Activated T-cell treated with anti-CD3 and anti-CD28 coated beads for 4 hours (primary cell): Measurements from ENCODE around the gene ABHD17A.
A peak's percentile ranks its signal among the peaks of the same experiment; 100 is the strongest.
"Not testable (repeated sequence)": the region's sequence is repeated elsewhere in the genome, so short reads cannot be mapped to it uniquely, and the experiment has no call there.

Experiments
- DNase-seq: peaks from one replicate; pipeline ENCODE4 v3.0.0-alpha.2; 2020

ABHD17A gene

DNA sequence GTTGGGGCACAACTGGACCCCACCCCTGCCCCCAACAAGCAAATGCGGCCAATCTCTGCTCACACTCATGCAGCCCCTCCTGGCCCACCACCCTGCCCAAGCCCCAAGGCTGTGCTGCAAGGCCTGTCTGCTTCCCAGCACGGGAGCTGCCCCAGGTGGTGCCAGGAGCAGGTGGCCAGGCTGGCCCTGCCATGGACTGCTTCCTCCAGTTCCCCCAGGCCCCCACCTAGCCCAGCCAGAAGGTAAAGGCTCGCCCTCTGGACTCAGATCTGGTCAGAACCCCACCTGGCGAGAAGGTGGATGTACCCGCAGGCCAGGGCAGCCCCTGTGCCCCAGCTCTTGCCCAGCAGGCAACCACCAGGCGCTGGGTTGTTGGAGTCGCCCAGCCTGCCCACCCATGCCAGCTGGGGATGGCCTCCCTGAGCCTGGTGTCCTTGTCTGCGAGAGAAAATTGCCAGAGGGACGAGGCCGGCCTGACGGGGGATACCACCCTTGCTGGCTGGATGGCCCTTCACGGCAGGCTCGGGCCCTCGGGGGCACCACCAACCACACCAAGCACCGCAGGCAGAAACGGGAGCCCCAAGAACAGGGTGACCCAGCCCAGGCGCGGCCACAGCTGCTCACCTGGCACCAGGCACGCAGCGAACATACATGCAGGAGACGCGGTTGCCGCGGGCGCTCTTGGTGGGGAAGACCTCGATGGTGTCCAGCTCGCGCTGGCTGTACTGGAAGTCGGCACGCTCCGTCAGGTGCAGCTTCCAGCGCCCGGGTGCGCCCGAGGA lies 4.5 kb downstream of the ABHD17A start:
- no peak for DNase-seq

DNA sequence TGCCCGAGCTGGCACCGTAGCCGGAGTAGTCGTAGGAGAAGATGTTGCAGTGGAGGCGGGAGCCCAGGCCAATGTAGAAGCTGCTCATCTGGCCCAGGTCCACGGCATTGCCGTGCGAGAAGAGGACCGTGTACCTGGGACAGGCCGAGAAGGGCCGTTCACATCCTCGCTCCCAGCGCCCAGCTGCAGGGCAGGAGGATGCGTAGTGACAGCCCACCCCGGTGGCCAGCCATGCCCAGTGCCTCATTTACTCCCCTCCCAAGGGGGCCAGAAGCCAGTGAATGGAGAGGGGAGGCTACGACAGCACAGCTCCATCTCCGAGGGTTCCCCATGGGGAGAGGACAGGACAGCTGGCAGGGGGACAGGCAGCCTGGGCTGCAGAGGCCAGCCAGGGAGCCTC lies 5.3 kb downstream of the ABHD17A start:
- not testable (repeated sequence) for DNase-seq

DNA sequence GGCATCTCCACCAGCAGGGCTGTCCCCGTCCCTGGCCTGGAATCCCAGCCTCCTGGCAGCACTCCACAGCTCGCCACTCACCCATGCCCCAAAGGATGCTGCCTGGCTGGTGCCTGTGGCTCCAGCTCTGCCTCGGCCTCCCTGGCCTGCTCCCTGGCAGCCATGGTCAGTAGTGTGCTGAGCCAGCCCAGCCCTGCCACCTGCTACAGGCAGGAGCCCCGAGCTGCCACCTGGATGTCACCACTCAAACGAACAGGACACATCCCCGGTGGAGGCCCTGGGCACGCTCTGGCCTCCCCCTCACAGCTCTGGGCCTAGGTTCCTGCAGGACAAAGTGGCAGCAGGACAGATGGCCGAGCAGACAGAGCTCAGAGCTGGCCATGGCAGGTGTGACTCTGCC lies 6.7 kb downstream of the ABHD17A start:
- not testable (repeated sequence) for DNase-seq

DNA sequence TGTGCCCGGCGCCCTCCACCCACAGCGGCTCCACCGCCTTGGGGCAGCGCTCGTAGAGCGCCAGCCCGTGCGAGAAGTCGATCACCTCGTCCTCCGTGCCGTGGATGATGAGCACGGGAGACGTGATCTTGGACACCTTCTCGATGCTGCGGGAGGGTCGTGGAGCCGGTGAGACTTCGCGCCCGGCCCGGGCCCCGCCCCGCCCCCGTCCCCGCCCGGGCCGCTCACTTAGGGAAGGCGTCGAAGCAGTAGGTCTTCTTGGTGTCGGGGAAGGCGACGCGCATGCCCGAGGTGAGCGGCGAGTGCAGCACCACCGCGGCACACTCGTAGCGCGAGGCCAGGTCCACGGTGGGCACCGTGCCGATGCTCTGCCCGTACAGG lies 8.0 kb downstream of the ABHD17A start:
- not testable (repeated sequence) for DNase-seq

DNA sequence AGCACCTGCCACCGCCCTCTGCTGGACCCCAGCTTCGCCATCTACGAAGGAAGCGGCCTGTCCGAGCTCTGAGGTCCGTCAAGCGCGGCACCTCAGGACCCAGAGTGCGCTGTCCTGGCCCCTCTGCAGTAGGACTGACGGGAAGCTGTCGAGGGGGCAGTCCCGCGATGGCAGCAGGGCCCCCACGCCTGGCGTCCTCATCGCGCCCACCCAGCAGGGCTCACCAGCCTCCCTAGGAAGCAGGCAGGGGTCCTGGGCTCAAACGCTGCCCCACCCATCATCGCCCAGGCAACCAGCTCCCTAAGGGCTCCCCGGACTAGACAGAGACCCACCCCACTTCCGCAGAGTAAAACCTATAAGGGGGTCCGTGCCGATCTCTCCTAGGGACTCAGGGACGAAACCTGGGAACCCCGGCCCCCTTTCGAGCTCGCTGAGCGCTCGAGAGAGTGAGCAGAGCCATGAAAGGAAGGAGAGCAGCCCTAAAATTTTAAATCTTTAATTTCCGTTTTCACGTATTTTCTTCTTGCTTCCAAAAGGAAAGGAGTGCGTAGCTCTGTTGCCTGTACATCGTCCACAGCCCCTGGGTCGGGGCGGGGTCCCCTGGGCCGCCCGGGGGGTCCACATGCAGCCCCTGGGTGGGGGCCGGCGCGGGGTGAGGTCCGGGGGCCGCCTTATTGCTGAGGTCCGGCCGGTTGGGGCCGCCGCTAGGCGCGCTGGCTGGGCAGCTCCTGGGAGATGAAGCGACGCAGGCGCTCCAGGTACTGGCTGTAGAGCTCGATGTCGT lies 8.6 kb downstream of the ABHD17A start:
- not testable (repeated sequence) for DNase-seq

DNA sequence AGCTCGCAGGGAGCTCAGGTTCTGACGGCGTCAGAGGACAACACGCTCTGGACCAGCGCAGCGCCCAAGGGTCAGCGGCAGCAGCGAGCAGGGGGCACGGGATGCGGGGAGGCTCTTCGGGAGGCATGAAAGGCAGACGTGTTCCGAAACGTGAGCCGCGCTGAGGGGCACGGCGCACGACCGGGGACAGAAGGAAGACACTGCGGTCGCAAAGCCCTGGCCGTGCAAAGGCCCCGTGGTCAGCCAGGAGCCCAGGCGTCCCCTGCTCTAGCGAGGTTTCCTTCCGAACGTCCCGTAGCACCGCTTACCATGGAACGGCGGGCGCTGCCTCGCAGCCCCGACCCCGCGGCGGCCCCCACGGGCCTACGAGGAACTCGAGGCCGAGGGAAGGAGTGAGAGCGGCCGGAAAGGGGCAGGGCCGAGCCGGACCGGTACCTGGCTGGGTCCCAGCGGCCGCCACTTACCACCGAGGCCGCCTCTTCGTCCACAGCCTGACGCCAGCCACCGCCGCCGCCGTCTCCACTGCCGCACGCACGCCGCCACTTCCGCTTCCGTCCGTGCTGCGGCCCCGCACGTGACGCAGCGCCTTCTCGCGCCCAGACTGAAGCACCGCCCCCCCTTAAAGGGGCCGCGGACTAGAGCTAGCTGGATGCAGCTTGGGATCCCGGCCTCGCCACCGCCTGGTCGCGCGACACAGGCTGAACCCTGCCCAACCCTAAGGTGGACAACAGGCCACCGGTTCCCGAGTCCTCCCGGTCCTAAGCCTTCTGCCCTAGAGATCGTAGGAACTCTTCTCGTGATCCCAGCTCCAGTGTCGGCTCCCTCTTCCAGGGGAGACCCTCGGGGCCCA lies 9.4 kb downstream of the ABHD17A start:
- peak; percentile 76 for DNase-seq

GRCh38 chr19:1875265-1875645 lies 10.0 kb downstream of the ABHD17A start:
- DNase-seq, result not testable (repeated sequence)

GRCh38 chr19:1874554-1875185 lies 10.6 kb downstream of the ABHD17A start:
- DNase-seq, result no peak

GRCh38 chr19:1873524-1874473 lies 11.5 kb downstream of the ABHD17A start:
- DNase-seq, result no peak

DNA sequence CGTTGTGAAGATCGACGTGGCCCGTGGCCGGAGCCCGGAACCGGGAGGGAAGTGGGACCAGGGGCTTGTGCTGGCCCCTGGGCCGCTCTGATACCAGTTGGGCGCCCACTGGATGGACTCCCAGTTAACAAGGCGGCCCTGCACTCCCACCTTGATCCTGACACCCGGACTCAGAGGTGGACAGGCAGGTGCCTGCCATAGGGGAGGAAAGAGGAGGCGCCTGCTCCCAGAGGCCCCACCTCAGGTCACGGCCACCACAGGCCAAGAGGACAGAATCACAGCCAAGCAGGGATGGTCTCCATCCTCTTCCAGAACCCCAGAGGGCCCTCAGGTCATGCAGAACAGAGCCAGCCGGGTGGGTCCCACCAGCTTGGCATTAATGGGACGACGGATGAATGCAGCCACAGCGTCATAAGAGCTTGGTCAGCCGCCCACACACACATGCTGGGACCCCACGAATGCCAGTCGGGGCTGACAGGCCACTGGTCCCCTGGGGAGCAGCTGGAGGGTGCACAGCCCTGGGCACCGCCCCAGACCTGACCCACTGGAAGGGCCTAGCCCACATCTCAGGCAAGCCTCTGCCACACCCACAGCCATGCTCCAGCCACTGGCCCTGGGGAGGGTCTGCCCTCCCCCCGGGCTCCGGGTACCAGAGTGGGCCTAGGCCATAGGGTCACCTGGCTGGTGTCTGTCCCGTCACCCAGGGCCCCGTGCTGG lies 12.3 kb downstream of the ABHD17A start:
- no peak for DNase-seq

DNA sequence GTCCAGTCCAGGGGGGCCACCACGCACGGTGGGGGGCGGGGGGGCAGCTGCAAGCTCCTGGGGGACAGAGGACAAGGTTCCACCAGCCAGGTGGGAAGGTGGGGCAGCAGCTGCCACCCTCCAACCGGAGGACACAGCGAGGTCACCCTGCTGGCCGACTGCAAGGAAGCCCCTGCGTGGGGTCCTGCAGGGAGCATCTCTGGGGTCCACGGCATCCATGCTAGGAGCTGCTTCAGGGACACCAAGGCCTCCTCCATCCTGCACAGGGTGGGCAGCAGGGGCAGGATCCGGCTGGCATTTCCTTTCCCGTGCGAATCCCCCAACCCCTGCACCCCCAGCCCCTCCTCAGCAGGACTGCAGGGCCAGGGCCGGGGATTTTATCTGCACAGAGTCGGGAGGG lies 13.7 kb downstream of the ABHD17A start:
- DNase-seq, result no peak

- DNase-seq, result no peak
Observed at GRCh38 chr19:1871140-1871597, 14.1 kb downstream of the ABHD17A start.

DNA sequence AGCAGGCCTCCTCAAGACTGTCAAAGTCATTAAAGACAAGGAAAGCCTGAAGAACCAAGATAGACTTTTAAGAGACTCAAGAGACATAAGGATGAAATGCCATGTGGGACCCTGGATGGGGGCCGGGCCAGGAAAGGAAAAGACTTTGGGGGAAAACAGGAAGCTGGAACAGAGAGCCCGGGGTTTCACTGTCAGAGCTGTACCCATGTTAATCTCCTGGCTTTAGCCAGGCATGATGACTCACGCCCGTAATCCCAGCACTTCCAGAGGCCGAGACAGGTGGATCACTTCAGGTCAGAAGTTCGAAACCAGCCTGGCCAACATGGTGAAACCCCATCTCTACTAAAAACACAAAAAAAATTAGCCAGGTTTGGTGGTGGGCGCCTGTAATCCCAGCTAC lies 16.3 kb downstream of the ABHD17A start:
- no peak for DNase-seq

DNA sequence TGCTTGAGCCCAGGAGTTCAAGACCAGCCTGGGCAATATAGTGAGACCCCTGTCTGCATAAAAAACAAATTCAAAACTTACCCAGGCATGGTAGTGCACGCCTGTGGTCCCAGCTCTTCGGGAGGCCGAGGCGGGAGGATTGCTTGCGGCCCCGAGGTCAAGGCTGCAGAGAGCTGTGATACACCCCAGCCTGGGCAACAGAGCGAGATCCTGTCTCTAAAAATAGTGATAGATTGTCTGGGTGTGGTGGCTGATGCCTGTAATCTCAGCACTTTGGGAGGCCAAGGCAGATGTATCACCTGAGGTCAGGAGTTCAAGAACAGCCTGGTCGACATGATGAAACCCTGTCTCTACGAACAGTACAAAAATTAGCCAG lies 18.0 kb downstream of the ABHD17A start:
- DNase-seq, result no peak

DNA sequence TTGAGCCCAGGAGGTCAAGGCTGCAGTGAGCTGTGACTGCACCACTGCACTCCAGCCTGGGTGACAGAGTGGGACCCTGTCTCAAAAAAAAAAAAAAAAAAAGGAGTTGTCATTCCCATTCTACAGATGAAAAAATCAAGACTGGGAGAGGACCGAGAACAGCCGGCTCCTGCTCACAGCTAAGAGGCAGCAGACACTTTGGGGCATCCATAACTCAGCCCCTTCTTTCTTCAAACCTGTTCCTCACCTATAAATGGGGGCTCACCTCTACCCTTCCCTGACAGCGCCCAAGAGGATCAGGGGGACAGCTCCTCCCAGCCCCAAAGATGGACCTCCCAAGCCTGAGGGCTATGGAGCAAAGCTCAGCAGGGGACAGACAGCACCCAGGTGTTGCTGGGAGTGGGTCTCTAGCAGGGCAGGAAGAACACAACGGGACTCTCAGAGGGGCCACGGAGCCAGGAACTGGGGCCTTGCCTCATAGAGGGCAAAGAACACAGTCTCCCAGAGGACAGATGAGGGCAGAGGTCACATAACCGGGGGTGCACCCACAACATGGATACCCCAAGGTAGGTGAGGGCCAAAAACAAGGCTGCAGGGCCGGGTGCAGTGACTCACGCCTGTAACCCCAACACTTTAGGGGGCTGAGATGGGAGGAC lies 18.5 kb downstream of the ABHD17A start:
- no peak for DNase-seq

GRCh38 chr19:1865172-1866010 lies 19.9 kb downstream of the ABHD17A start:
- no peak for DNase-seq

GRCh38 chr19:1864480-1865171 lies 20.7 kb downstream of the ABHD17A start:
- peak; percentile 39 for DNase-seq

DNA sequence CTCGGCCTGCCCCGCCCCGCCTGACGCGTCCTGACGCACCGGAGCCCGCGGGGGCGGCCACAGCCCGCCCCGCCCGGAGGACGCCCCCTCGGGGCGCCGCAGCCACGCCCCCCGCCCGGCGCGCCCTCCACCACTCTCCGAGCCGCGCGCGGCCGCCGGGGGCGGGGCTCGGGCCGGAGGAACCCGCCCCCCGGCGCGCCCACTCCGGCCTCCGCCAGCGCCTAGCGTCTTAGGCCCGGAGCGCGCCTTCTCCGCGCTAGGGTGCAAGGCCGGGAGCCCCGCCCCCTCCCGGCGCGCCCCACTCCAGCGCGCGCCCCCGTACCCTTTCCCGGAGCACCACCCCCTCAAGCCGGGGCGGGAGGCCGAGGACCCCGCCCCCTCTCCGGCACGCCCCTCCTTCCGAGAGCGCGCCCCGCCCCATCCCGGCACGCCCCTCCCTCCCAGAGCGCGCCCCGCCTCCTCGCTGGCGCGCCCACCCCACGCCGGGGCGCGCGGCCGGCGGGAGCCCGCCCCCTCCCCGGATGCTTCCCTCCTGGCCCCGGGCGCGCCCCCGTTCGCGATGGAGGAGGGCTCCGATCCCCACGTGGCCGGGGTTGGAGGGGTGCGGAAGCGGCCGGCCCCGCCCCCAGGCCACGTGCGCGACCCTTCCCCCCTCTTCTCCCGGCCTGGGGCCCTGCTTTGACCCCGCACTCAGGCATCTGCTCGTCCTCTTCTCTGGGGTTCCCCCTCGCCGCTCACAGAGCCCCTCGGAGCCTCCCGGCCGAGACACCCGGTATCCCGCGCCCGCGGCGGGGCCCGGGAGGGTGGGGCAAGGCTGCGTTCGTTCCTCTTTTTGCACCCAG lies 21.4 kb downstream of the ABHD17A start:
- peak; percentile 88 for DNase-seq
